DND-41 (cell line): ENCODE measurements around the gene CRNKL1.

Source experiments
- ATAC-seq: fragments of 200-7000 bp; cut with Tn5 transposase; 3 replicates; pipeline ENCODE4 v1.9.1; 2021; ENCODE audit warnings: low read depth; ENCODE audit not compliant: insufficient read depth
- DNase-seq: peaks from one replicate; pipeline ENCODE4 v3.0.0-alpha.2; 2020
- H2AFZ ChIP-seq: 2 replicates; pipeline ENCODE4 v1.6.0; 2012; ENCODE audit warnings: low read depth, low read length
- H3K27ac ChIP-seq: 2 replicates; pipeline ENCODE4 v1.5.1; 2012; ENCODE audit warnings: low read length, inconsistent platforms
- H3K27me3 ChIP-seq: fragments of 200-600 bp; sonication (generic); 2 replicates; pipeline ENCODE4 v1.6.0; 2012; ENCODE audit warnings: low read length, mild to moderate bottlenecking, inconsistent platforms; ENCODE audit not compliant: insufficient read depth, poor library complexity
- H3K36me3 ChIP-seq: 2 replicates; pipeline ENCODE4 v1.5.1; 2012; ENCODE audit warnings: low read length, inconsistent platforms; ENCODE audit not compliant: insufficient read depth
- H3K4me1 ChIP-seq: 2 replicates; pipeline ENCODE4 v1.5.1; 2012; ENCODE audit warnings: mild to moderate bottlenecking, low read length; ENCODE audit not compliant: insufficient read depth
- H3K4me2 ChIP-seq: 2 replicates; pipeline ENCODE4 v1.6.0; 2012; ENCODE audit warnings: mild to moderate bottlenecking, moderate library complexity, low read length, inconsistent platforms; ENCODE audit not compliant: insufficient read depth
- H3K4me3 ChIP-seq, 2 experiments: fragments of 200-600 bp in 1 of 2; shearing (Covaris generic) in 1 of 2; 2 replicates each; pipeline ENCODE4 v1.5.1; 2012 to 2016; ENCODE audit warnings: inconsistent platforms in 2 of 2, low read length in 2 of 2, mild to moderate bottlenecking in 2 of 2, low read depth in 1 of 2, moderate library complexity in 1 of 2
- H3K79me2 ChIP-seq: 2 replicates; pipeline ENCODE4 v1.6.0; 2012; ENCODE audit warnings: low read length, inconsistent platforms; ENCODE audit not compliant: insufficient read depth
- H3K9ac ChIP-seq: 2 replicates; pipeline ENCODE4 v1.6.0; 2012; ENCODE audit warnings: low read depth, mild to moderate bottlenecking, inconsistent platforms, low read length, moderate library complexity
- H3K9me3 ChIP-seq: 2 replicates; pipeline ENCODE4 v1.5.1; 2012; ENCODE audit warnings: low read length, moderate library complexity, mild to moderate bottlenecking, inconsistent platforms; ENCODE audit not compliant: insufficient read depth, severe bottlenecking
- H4K20me1 ChIP-seq: 2 replicates; pipeline ENCODE4 v1.6.0; 2012; ENCODE audit warnings: low read length; ENCODE audit not compliant: insufficient read depth
- EZH2 ChIP-seq: IDR thresholded peaks from 3 replicates; pipeline ENCODE4 v1.6.1; 2012; ENCODE audit warnings: borderline replicate concordance, low read depth, mild to moderate bottlenecking, moderate library complexity, low read length, inconsistent platforms; ENCODE audit not compliant: severe bottlenecking
- TF ChIP-seq, protein P1 (sequence below): IDR thresholded peaks from 2 replicates; pipeline ENCODE4 v1.5.1; 2012; ENCODE audit warnings: borderline replicate concordance, low read length, moderate library complexity, mild to moderate bottlenecking; ENCODE audit not compliant: poor library complexity, severe bottlenecking; ENCODE audit errors: extremely low read depth

The CRNKL1 gene

DNA sequence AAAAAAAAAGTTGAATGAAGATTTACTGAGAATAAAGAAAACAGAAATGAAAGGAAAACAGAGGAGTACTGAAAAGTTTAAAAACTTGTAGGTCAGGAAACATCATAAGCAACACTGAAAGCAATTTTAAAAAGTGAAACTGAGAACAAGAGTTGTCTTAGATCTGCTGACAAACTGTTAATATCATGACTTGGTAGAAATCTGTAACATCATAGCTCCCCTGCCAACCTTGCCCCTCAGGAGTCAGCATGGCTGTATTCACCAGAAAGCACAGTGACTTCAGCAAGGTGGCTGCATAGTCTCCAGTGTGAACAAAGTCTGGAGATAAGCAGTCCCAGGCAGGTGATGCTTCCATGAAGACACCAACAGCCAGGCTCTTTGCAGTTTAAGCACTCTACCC, 29.8 kb downstream of the CRNKL1 start:
- no peaks in the 10 kb centered on the region for H3K27me3 ChIP-seq
- H3K4me2 ChIP-seq, result no peak overlapping the region
- no peak overlapping the region for H3K27ac ChIP-seq
- DNase-seq, result no peak
- TF ChIP-seq EZH2, result no peak
- TF ChIP-seq, protein P1, sequence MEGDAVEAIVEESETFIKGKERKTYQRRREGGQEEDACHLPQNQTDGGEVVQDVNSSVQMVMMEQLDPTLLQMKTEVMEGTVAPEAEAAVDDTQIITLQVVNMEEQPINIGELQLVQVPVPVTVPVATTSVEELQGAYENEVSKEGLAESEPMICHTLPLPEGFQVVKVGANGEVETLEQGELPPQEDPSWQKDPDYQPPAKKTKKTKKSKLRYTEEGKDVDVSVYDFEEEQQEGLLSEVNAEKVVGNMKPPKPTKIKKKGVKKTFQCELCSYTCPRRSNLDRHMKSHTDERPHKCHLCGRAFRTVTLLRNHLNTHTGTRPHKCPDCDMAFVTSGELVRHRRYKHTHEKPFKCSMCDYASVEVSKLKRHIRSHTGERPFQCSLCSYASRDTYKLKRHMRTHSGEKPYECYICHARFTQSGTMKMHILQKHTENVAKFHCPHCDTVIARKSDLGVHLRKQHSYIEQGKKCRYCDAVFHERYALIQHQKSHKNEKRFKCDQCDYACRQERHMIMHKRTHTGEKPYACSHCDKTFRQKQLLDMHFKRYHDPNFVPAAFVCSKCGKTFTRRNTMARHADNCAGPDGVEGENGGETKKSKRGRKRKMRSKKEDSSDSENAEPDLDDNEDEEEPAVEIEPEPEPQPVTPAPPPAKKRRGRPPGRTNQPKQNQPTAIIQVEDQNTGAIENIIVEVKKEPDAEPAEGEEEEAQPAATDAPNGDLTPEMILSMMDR, result no peak
- no peak overlapping the region for H3K4me3 ChIP-seq
- peaks cover 55% of the 10 kb centered on the region for H3K36me3 ChIP-seq
- peaks cover 34% of the 10 kb centered on the region for H3K4me1 ChIP-seq
- peaks cover 100% of the 10 kb centered on the region for H3K79me2 ChIP-seq
- H3K9ac ChIP-seq, result no peak overlapping the region
- ATAC-seq, result no peak
- peaks cover 66% of the 10 kb centered on the region for H4K20me1 ChIP-seq
- no peak overlapping the region for H2AFZ ChIP-seq
- no peaks in the 10 kb centered on the region for H3K9me3 ChIP-seq

DNA sequence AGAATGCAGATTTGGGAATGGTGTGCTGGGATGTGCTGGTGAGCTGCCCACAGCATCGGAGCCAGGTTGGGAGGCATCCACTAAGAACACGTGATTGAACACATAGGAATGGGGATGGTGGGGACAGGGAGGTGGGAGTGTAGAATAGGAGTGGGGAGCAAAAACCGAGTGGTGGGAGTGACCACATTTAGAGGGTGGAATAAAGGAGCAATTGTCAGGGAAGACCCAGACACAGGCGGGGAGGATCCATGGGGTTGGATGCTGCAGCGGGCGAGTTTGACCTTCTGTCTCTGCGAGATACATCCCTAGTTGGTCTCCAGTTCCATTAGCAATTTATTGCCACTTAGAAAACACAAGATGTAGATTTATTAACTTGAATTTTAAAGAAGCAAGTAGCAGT, 30.4 kb downstream of the CRNKL1 start:
- H3K27ac ChIP-seq, result no peak overlapping the region
- peaks cover 98% of the 10 kb centered on the region for H3K79me2 ChIP-seq
- DNase-seq (no peak), ATAC-seq (no peak)
- TF ChIP-seq, protein P1, result no peak
- no peak for TF ChIP-seq EZH2
- H3K4me3 ChIP-seq, result no peak overlapping the region
- H3K27me3 ChIP-seq, result no peaks in the 10 kb centered on the region
- peaks cover 65% of the 10 kb centered on the region for H4K20me1 ChIP-seq
- H2AFZ ChIP-seq, result no peak overlapping the region
- H3K9me3 ChIP-seq, result no peaks in the 10 kb centered on the region
- no peak overlapping the region for H3K9ac ChIP-seq
- peaks cover 36% of the 10 kb centered on the region for H3K4me1 ChIP-seq
- no peak overlapping the region; the same call in 1 of the 2 replicates for H3K4me2 ChIP-seq
- peaks cover 49% of the 10 kb centered on the region for H3K36me3 ChIP-seq

DNA sequence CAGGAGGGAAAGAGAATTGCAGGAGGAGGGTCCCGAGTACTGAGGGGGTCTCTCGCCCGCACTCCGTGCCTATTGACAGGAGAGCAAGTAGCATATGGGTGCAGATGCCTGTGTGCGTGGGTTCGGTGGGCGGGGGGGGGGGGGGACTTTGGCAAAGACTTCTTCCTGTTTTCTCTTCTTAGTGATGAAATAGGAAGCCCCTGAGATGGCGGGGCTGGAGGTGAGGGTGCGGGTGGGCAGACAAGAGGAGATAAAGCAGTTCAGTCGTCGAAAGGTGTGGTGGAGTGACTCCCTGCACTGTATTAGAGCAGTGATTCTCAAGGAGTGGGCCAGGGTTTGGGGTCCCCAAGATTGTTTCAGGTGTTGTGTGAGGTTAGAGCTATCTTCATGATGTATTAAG, 31.4 kb downstream of the CRNKL1 start:
- H3K4me1 ChIP-seq, result peaks cover 42% of the 10 kb centered on the region
- H3K36me3 ChIP-seq, result peaks cover 45% of the 10 kb centered on the region
- H4K20me1 ChIP-seq, result peaks cover 62% of the 10 kb centered on the region

More for the DNA sequence above, 31.4 kb downstream of the CRNKL1 start:
- Histone ChIP-seq H2AFZ (no peak overlapping the region), H3K27ac (no peak overlapping the region), H3K9ac (no peak overlapping the region), H3K4me2 (peak overlapping the region; percentile 87; the same call in 1 of the 2 replicates), H3K9me3 (no peaks in the 10 kb centered on the region), H3K27me3 (no peaks in the 10 kb centered on the region), H3K79me2 (peaks cover 91% of the 10 kb centered on the region), H3K4me3 (no peak overlapping the region)
- no peak for TF ChIP-seq EZH2
- TF ChIP-seq, protein P1, result no peak
- DNase-seq (no peak), ATAC-seq (no peak)
